Neural cell (in vitro differentiated cells): ENCODE measurements around the gene SPATA7. TPM values are rescaled to one million over a fixed set of nuclear protein-coding genes. Genes with fewer than 3 reads are reported as not detected.

Experiments
- H2AFZ ChIP-seq: fragments of 200-600, 300-800 bp; sonication (generic), shearing (Covaris generic); 2 replicates; pipeline ENCODE4 v1.6.0; 2014; ENCODE audit warnings: low read depth, mild to moderate bottlenecking, antibody characterized with exemption, low read length, moderate library complexity
- H3F3A ChIP-seq: fragments of 200-600 bp; shearing (Covaris generic); 2 replicates; pipeline ENCODE4 v1.6.1; 2016; ENCODE audit warnings: mild to moderate bottlenecking, moderate library complexity, mixed read lengths, antibody characterized with exemption, low read length; ENCODE audit not compliant: insufficient read depth, poor library complexity, severe bottlenecking
- H3K27ac ChIP-seq: fragments of 200-600, 300-800 bp; sonication (generic), shearing (Covaris generic); 2 replicates; pipeline ENCODE4 v1.5.1; 2014; ENCODE audit warnings: mild to moderate bottlenecking, low read length, moderate library complexity
- H3K27me3 ChIP-seq: fragments of 300-800, 200-600 bp; sonication (generic), shearing (Covaris generic); 2 replicates; pipeline ENCODE4 v1.6.0; 2014; ENCODE audit warnings: mild to moderate bottlenecking, low read depth, low read length, moderate library complexity; ENCODE audit not compliant: insufficient read depth
- H3K36me3 ChIP-seq: fragments of 300-800, 200-600 bp; sonication (generic), shearing (Covaris generic); 2 replicates; pipeline ENCODE4 v1.5.1; 2014; ENCODE audit warnings: mild to moderate bottlenecking, antibody characterized with exemption, low read length, moderate library complexity; ENCODE audit not compliant: insufficient read depth
- H3K4me2 ChIP-seq: fragments of 300-800, 200-600 bp; sonication (generic), shearing (Covaris generic); 2 replicates; pipeline ENCODE4 v1.6.0; 2014; ENCODE audit warnings: mild to moderate bottlenecking, low read length
- H3K4me3 ChIP-seq: fragments of 300-800, 200-600 bp; sonication (generic), shearing (Covaris generic); 2 replicates; pipeline ENCODE4 v1.5.1; 2014; ENCODE audit warnings: mild to moderate bottlenecking, low read length, moderate library complexity
- H3K79me2 ChIP-seq: fragments of 200-600 bp; shearing (Covaris generic); replicated peaks from 2 replicates; pipeline ENCODE4 v1.6.0; 2014; ENCODE audit warnings: mild to moderate bottlenecking, low read length, moderate library complexity; ENCODE audit not compliant: insufficient read depth
- H3K9ac ChIP-seq: fragments of 300-800, 200-600 bp; sonication (generic), shearing (Covaris generic); 2 replicates; pipeline ENCODE4 v1.6.1; 2016; ENCODE audit warnings: mild to moderate bottlenecking, low read length, mixed read lengths
- H3K9me2 ChIP-seq: fragments of 200-600 bp; shearing (Covaris generic); 2 replicates; pipeline ENCODE4 v1.6.1; 2016; ENCODE audit warnings: mild to moderate bottlenecking, low read length, mixed read lengths; ENCODE audit not compliant: insufficient read depth
- H3K9me3 ChIP-seq: fragments of 200-600, 300-800 bp; sonication (generic), shearing (Covaris generic); 2 replicates; pipeline ENCODE4 v1.6.1; 2016; ENCODE audit warnings: mild to moderate bottlenecking, mixed run types, low read length, moderate library complexity, mixed read lengths
- H4K20me1 ChIP-seq: fragments of 200-600 bp; shearing (Covaris generic); 2 replicates; pipeline ENCODE4 v1.6.1; 2016; ENCODE audit warnings: mild to moderate bottlenecking, mixed run types; ENCODE audit not compliant: insufficient read depth
- CTCF ChIP-seq: fragments of 450-650 bp; IDR thresholded peaks from 2 replicates; pipeline ENCODE4 v1.5.1; 2014; ENCODE audit warnings: antibody characterized with exemption, mild to moderate bottlenecking, moderate library complexity; ENCODE audit not compliant: poor library complexity, severe bottlenecking
- EP300 ChIP-seq: fragments of 450-650 bp; conservative IDR thresholded peaks from 2 replicates; pipeline ENCODE4 v1.6.1; 2014; ENCODE audit warnings: antibody characterized with exemption, mild to moderate bottlenecking, moderate library complexity; ENCODE audit not compliant: poor library complexity, severe bottlenecking
- EZH2 ChIP-seq: fragments of 200-600, 300-800 bp; shearing (Covaris generic), sonication (generic); IDR thresholded peaks from 2 replicates; pipeline ENCODE4 v1.6.1; 2014; ENCODE audit warnings: antibody characterized with exemption, low read length, borderline replicate concordance, mild to moderate bottlenecking; ENCODE audit not compliant: insufficient read depth, poor library complexity, severe bottlenecking
- MXI1 ChIP-seq: fragments of 450-650 bp; conservative IDR thresholded peaks from 2 replicates; pipeline ENCODE4 v1.6.1; 2014; ENCODE audit warnings: antibody characterized with exemption, mild to moderate bottlenecking; ENCODE audit not compliant: poor library complexity, severe bottlenecking
- POLR2AphosphoS5 ChIP-seq: IDR thresholded peaks from 2 replicates; pipeline ENCODE4 v1.6.1; 2012
- RAD21 ChIP-seq: fragments of 450-650 bp; conservative IDR thresholded peaks from 2 replicates; pipeline ENCODE4 v1.6.1; 2014; ENCODE audit warnings: antibody characterized with exemption, mild to moderate bottlenecking, moderate library complexity
- REST ChIP-seq: IDR thresholded peaks from 2 replicates; pipeline ENCODE4 v1.6.1; 2012; ENCODE audit warnings: borderline replicate concordance
- SMC3 ChIP-seq: fragments of 450-650 bp; conservative IDR thresholded peaks from 2 replicates; pipeline ENCODE4 v1.6.1; 2014; ENCODE audit warnings: antibody characterized with exemption, mild to moderate bottlenecking, moderate library complexity; ENCODE audit not compliant: poor library complexity
- TAF1 ChIP-seq: IDR thresholded peaks from 2 replicates; pipeline ENCODE4 v1.6.1; 2012; ENCODE audit warnings: low read depth
- polyA plus RNA-seq: library from polyadenylated mRNA; depleted of rRNA; stranded (reverse); fragments of >200 nt; gene quantifications from 2 replicates; pipeline ENCODE4 v1.2.3, GENCODE V29; 2014

The SPATA7 gene
- polyA plus RNA-seq, 1 donor from 2014 or later = 31.4 TPM

GRCh38 chr14:88420187-88420586 lies 34.7 kb downstream of the SPATA7 start:
- TF ChIP-seq EZH2 = no peak
- TF ChIP-seq SMC3 = no peak
- no peak for TF ChIP-seq RAD21
- no peak for TF ChIP-seq EP300
- no peak for TF ChIP-seq TAF1
- no peak for TF ChIP-seq CTCF
- TF ChIP-seq MXI1 = no peak
- TF ChIP-seq REST = no peak
- no peak for TF ChIP-seq POLR2AphosphoS5
- no peak overlapping the region for H3K4me2 ChIP-seq
- no peaks in the 10 kb centered on the region for H4K20me1 ChIP-seq
- peaks cover 1% of the 10 kb centered on the region for H3K79me2 ChIP-seq
- no peak overlapping the region for H3K9ac ChIP-seq
- H3K27ac ChIP-seq = no peak overlapping the region
- H3K36me3 ChIP-seq = peaks cover 32% of the 10 kb centered on the region
- H3F3A ChIP-seq = no peaks in the 10 kb centered on the region
- H3K9me2 ChIP-seq = no peaks in the 10 kb centered on the region
- no peaks in the 10 kb centered on the region for H3K27me3 ChIP-seq
- peaks cover 15% of the 10 kb centered on the region for H3K9me3 ChIP-seq
- no peak overlapping the region for H2AFZ ChIP-seq
- no peak overlapping the region for H3K4me3 ChIP-seq

- Histone ChIP-seq H3K9me3 (peaks cover 9% of the 10 kb centered on the region), H3K36me3 (peaks cover 28% of the 10 kb centered on the region), H2AFZ (no peak overlapping the region), H3K27me3 (no peaks in the 10 kb centered on the region), H3K4me3 (no peak overlapping the region), H3K9ac (no peak overlapping the region), H3F3A (no peaks in the 10 kb centered on the region), H4K20me1 (no peaks in the 10 kb centered on the region), H3K9me2 (no peaks in the 10 kb centered on the region), H3K27ac (no peak overlapping the region), H3K79me2 (no peaks in the 10 kb centered on the region), H3K4me2 (no peak overlapping the region)
- no peak for TF ChIP-seq SMC3
- no peak for TF ChIP-seq RAD21
- TF ChIP-seq REST = no peak
- TF ChIP-seq MXI1 = no peak
- no peak for TF ChIP-seq EP300
- TF ChIP-seq CTCF = no peak
Observed at GRCh38 chr14:88421286-88421685, 35.8 kb downstream of the SPATA7 start.
